ENCODE measurements around the gene HK2. TPM values are rescaled to one million over a fixed set of nuclear protein-coding genes. Genes with fewer than 3 reads are reported as not detected.

HK2 gene
- total RNA-seq, 4 donors from 2014 or later: 0.29 to 8.6 (median 1.2) TPM

DNA sequence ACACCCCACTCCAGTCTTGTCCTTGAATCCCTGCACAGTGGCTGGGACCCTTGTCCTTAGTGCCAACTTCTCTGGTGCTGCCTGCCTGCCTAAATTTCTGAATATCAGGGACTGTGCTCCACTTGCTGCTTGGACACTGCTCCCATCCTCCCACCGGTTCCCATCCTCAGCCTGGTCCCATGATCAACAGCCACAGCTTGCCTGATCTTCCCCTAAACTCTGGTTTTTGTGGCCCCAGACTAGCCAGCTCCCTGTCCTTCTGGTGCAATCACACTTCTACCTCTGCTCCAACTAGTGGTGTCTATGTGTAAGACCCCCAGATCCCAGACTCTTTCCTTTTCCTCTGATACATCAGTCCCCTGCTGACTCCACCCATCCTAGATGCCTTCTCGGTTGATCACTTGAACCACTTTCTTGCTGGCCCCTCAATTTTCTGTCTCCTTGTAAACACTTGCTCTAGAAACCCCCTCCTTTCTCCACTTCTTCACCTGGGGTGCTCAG, 87.4 kb downstream of the HK2 start:
- Histone ChIP-seq H3K36me3 (no peaks in the 10 kb centered on the region), H3K27ac (no peak overlapping the region), H3K4me1 (no peaks in the 10 kb centered on the region), H3K9me3 (no peaks in the 10 kb centered on the region), H3K4me3 (no peak overlapping the region), H3K27me3 (no peaks in the 10 kb centered on the region)
- TF ChIP-seq CTCF (IDR thresholded peaks at IDR 0.05) (no peak), POLR2A (IDR thresholded peaks at IDR 0.05) (no peak)
- DNase-seq: no peak
- intact Hi-C loops (cut with DNase I; ENCODE audit: low total_unique reads): no loop called here

GRCh38 chr2:74922592-74923227, 88.8 kb downstream of the HK2 start:
- DNase-seq: no peak
- no peak for TF ChIP-seq CTCF (IDR thresholded peaks at IDR 0.05)
- TF ChIP-seq POLR2A (IDR thresholded peaks at IDR 0.05): no peak
- intact Hi-C loops (cut with DNase I; ENCODE audit: low total_unique reads): no loop called here
- Histone ChIP-seq H3K4me3 (no peak overlapping the region), H3K27me3 (no peaks in the 10 kb centered on the region), H3K27ac (no peak overlapping the region), H3K36me3 (no peaks in the 10 kb centered on the region), H3K9me3 (no peaks in the 10 kb centered on the region), H3K4me1 (no peaks in the 10 kb centered on the region)

GRCh38 chr2:74924463-74925265, 90.7 kb downstream of the HK2 start:
- Histone ChIP-seq H3K9me3 (no peaks in the 10 kb centered on the region), H3K4me1 (no peaks in the 10 kb centered on the region), H3K4me3 (no peak overlapping the region), H3K27ac (no peak overlapping the region), H3K36me3 (no peaks in the 10 kb centered on the region), H3K27me3 (no peaks in the 10 kb centered on the region)
- DNase-seq: no peak
- TF ChIP-seq POLR2A (IDR thresholded peaks at IDR 0.05) (no peak), CTCF (IDR thresholded peaks at IDR 0.05) (no peak)
- intact Hi-C loops (cut with DNase I; ENCODE audit: low total_unique reads): no loop called here

- Histone ChIP-seq H3K36me3 (no peaks in the 10 kb centered on the region), H3K9me3 (no peaks in the 10 kb centered on the region), H3K4me3 (no peak overlapping the region), H3K4me1 (no peaks in the 10 kb centered on the region), H3K27me3 (no peaks in the 10 kb centered on the region), H3K27ac (no peak overlapping the region)
- intact Hi-C loops (cut with DNase I; ENCODE audit: low total_unique reads): no loop called here
- TF ChIP-seq CTCF (IDR thresholded peaks at IDR 0.05) (no peak), POLR2A (IDR thresholded peaks at IDR 0.05) (no peak)
- DNase-seq: no peak
Observed at GRCh38 chr2:74925361-74925786, 91.4 kb downstream of the HK2 start.

- no peak overlapping the region for H3K27ac ChIP-seq
- DNase-seq: no peak
- H3K9me3 ChIP-seq: no peaks in the 10 kb centered on the region
- TF ChIP-seq CTCF (IDR thresholded peaks at IDR 0.05): no peak
- no peak for TF ChIP-seq POLR2A (IDR thresholded peaks at IDR 0.05)
- no peaks in the 10 kb centered on the region for H3K4me1 ChIP-seq
- no peaks in the 10 kb centered on the region for H3K36me3 ChIP-seq
- no peaks in the 10 kb centered on the region for H3K27me3 ChIP-seq
- no peak overlapping the region for H3K4me3 ChIP-seq
- intact Hi-C loops (cut with DNase I; ENCODE audit: low total_unique reads): no loop called here
Observed at GRCh38 chr2:74927621-74928020, 93.7 kb downstream of the HK2 start.

Measured in uterus (tissue), 4 donors.